Neural cell (in vitro differentiated cells): ENCODE measurements around the gene CENPE.

Experiments used
- CTCF ChIP-seq: fragments of 450-650 bp; IDR thresholded peaks from 2 replicates; pipeline ENCODE4 v1.5.1; 2014; ENCODE audit warnings: antibody characterized with exemption, mild to moderate bottlenecking, moderate library complexity; ENCODE audit not compliant: poor library complexity, severe bottlenecking
- EP300 ChIP-seq: fragments of 450-650 bp; conservative IDR thresholded peaks from 2 replicates; pipeline ENCODE4 v1.6.1; 2014; ENCODE audit warnings: antibody characterized with exemption, mild to moderate bottlenecking, moderate library complexity; ENCODE audit not compliant: poor library complexity, severe bottlenecking
- EZH2 ChIP-seq: fragments of 200-600, 300-800 bp; shearing (Covaris generic), sonication (generic); IDR thresholded peaks from 2 replicates; pipeline ENCODE4 v1.6.1; 2014; ENCODE audit warnings: antibody characterized with exemption, low read length, borderline replicate concordance, mild to moderate bottlenecking; ENCODE audit not compliant: insufficient read depth, poor library complexity, severe bottlenecking
- MXI1 ChIP-seq: fragments of 450-650 bp; conservative IDR thresholded peaks from 2 replicates; pipeline ENCODE4 v1.6.1; 2014; ENCODE audit warnings: antibody characterized with exemption, mild to moderate bottlenecking; ENCODE audit not compliant: poor library complexity, severe bottlenecking
- POLR2AphosphoS5 ChIP-seq: IDR thresholded peaks from 2 replicates; pipeline ENCODE4 v1.6.1; 2012
- RAD21 ChIP-seq: fragments of 450-650 bp; conservative IDR thresholded peaks from 2 replicates; pipeline ENCODE4 v1.6.1; 2014; ENCODE audit warnings: antibody characterized with exemption, mild to moderate bottlenecking, moderate library complexity
- REST ChIP-seq: IDR thresholded peaks from 2 replicates; pipeline ENCODE4 v1.6.1; 2012; ENCODE audit warnings: borderline replicate concordance
- SMC3 ChIP-seq: fragments of 450-650 bp; conservative IDR thresholded peaks from 2 replicates; pipeline ENCODE4 v1.6.1; 2014; ENCODE audit warnings: antibody characterized with exemption, mild to moderate bottlenecking, moderate library complexity; ENCODE audit not compliant: poor library complexity
- TAF1 ChIP-seq: IDR thresholded peaks from 2 replicates; pipeline ENCODE4 v1.6.1; 2012; ENCODE audit warnings: low read depth

GRCh38 chr4:103201253-103201652 is 3.1 kb upstream of the CENPE start:
- no peak for TF ChIP-seq EP300
- no peak for TF ChIP-seq EZH2
- no peak for TF ChIP-seq CTCF
- TF ChIP-seq RAD21 = no peak
- no peak for TF ChIP-seq MXI1
- TF ChIP-seq REST = no peak
- TF ChIP-seq POLR2AphosphoS5 = no peak
- no peak for TF ChIP-seq TAF1
- no peak for TF ChIP-seq SMC3
